Lung (tissue), 12 donors: ENCODE measurements around the gene EFCAB9. TPM values are rescaled to one million over a fixed set of nuclear protein-coding genes. Genes with fewer than 3 reads are reported as not detected.

Experiments
- ATAC-seq: fragments of 200-7000 bp; cut with Tn5 transposase; one replicate; pipeline ENCODE4 v1.9.1; 2020; ENCODE audit warnings: moderate number of reproducible peaks; ENCODE audit not compliant: insufficient read depth, low FRiP score
- DNase-seq, 3 donors: peaks; one replicate each; pipeline ENCODE4 v3.0.0-alpha.2; 2013 to 2017
- H3K27ac ChIP-seq, 2 donors: one replicate each; pipeline ENCODE4 v1.5.1; 2013; ENCODE audit warnings: mild to moderate bottlenecking in 2 of 2, moderate library complexity in 2 of 2, control low read depth in 1 of 2, inconsistent platforms in 1 of 2, low read depth in 1 of 2, low read length in 1 of 2
- H3K27me3 ChIP-seq, 3 donors: one replicate each; pipeline ENCODE4 v1.5.1; 2013; ENCODE audit warnings: low read length in 2 of 3; ENCODE audit not compliant: control insufficient read depth in 3 of 3, insufficient read depth in 3 of 3
- H3K36me3 ChIP-seq, 4 donors: one replicate each; pipeline ENCODE4 v1.5.1; 2013; ENCODE audit warnings: low read length in 4 of 4, mild to moderate bottlenecking in 1 of 4, moderate library complexity in 1 of 4; ENCODE audit not compliant: control insufficient read depth in 4 of 4, insufficient read depth in 4 of 4
- H3K4me1 ChIP-seq, 5 donors: one replicate each; pipeline ENCODE4 v1.5.1; 2013; ENCODE audit warnings: low read length in 5 of 5, mild to moderate bottlenecking in 2 of 5, moderate library complexity in 1 of 5; ENCODE audit not compliant: control insufficient read depth in 5 of 5, insufficient read depth in 5 of 5
- H3K4me3 ChIP-seq: one replicate; pipeline ENCODE4 v1.5.1; 2013; ENCODE audit warnings: mild to moderate bottlenecking, control low read depth, moderate library complexity
- H3K9ac ChIP-seq, 2 donors: one replicate each; pipeline ENCODE4 v1.5.1; 2013; ENCODE audit warnings: low read length in 2 of 2, control low read depth in 1 of 2; ENCODE audit not compliant: insufficient read depth in 1 of 2
- H3K9me3 ChIP-seq, 4 donors: one replicate each; pipeline ENCODE4 v1.5.1; 2013; ENCODE audit warnings: low read length in 3 of 4, mild to moderate bottlenecking in 1 of 4, moderate library complexity in 1 of 4; ENCODE audit not compliant: control insufficient read depth in 4 of 4, insufficient read depth in 3 of 4
- CTCF ChIP-seq: IDR thresholded peaks from 2 replicates; pipeline ENCODE4 v1.5.1; 2012; ENCODE audit warnings: mild to moderate bottlenecking; ENCODE audit errors: control extremely low read depth, extremely low read depth
- WGBS, 2 donors: extraction: QIAGEN DNeasy Blood & Tissue Kit; methylation state at CpG; one replicate each; pipeline ENCODE4 v1.1.7; 2013; 5-methylcytosine and 5-hydroxymethylcytosine counted together
- polyA plus RNA-seq, 2 donors: library from polyadenylated mRNA; stranded (reverse); fragments of 200-250 nt; gene quantifications; one replicate each; pipeline ENCODE4 v1.2.1, GENCODE V29; 2013
- total RNA-seq, 2 donors: library from RNA; depleted of rRNA in 1 of 2; stranded (reverse); fragments of >200 nt in 1 of 2; gene quantifications; one replicate each; pipeline ENCODE4 v1.2.1, GENCODE V29; 2014 to 2021
- donor health status: control.
- donor health status: control.
- donor health status: Bipolar disorder and iron deficiency.
- donor health status: healthy.
- donor health status: DM: yes; HTN: yes; CAD: no.

EFCAB9 gene
- total and polyA plus RNA-seq, 4 donors = not detected

- no peak overlapping the region for H3K27ac ChIP-seq
- no peak for DNase-seq
- H3K4me1 ChIP-seq = peaks cover 2 to 22% (median 4%) of the 10 kb centered on the region in 5 donors
- H3K4me3 ChIP-seq = no peak overlapping the region
- no peak for ATAC-seq
- no peaks in the 10 kb centered on the region for H3K36me3 ChIP-seq
- no peak for TF ChIP-seq CTCF
- WGBS, 2 donors = 93 to 100% methylated on average over 5 to 6 of the region's 6 CpGs
- H3K9ac ChIP-seq = no peak overlapping the region
- no peaks in the 10 kb centered on the region for H3K9me3 ChIP-seq
- no peaks in the 10 kb centered on the region for H3K27me3 ChIP-seq
Observed at GRCh38 chr5:172182291-172182690, 11.7 kb upstream of the EFCAB9 start.

GRCh38 chr5:172183881-172184280 is 10.1 kb upstream of the EFCAB9 start:
- Histone ChIP-seq H3K9me3 (no peaks in the 10 kb centered on the region), H3K27ac (no peak overlapping the region), H3K9ac (no peak overlapping the region), H3K4me1 (peaks cover 2 to 12% (median 4%) of the 10 kb centered on the region in 5 donors), H3K36me3 (no peaks in the 10 kb centered on the region), H3K4me3 (no peak overlapping the region), H3K27me3 (no peaks in the 10 kb centered on the region)
- WGBS, 2 donors = 70 to 87% methylated on average over 4 of the region's 4 CpGs
- no peak for TF ChIP-seq CTCF
- ATAC-seq (no peak), DNase-seq (no peak)

- ATAC-seq = no peak
- WGBS, 2 donors = 43 to 53% methylated on average over 10 of the region's 10 CpGs
- no peak for TF ChIP-seq CTCF
- Histone ChIP-seq H3K9ac (no peak overlapping the region), H3K9me3 (no peaks in the 10 kb centered on the region), H3K4me3 (no peak overlapping the region), H3K36me3 (no peaks in the 10 kb centered on the region), H3K27me3 (no peaks in the 10 kb centered on the region), H3K27ac (peak overlapping the region in 1 of 2 donors; percentile 80), H3K4me1 (peaks cover 0 to 16% (median 4%) of the 10 kb centered on the region in 5 donors)
- DNase-seq = no peak
Observed at GRCh38 chr5:172185096-172185461, 8.9 kb upstream of the EFCAB9 start.

- WGBS, 2 donors = 49 to 73% methylated on average over 13 of the region's 13 CpGs
- H3K4me3 ChIP-seq = peak overlapping the region; percentile 57
- H3K27ac ChIP-seq = peak overlapping the region in 1 of 2 donors; percentile 80
- H3K27me3 ChIP-seq = no peaks in the 10 kb centered on the region
- ATAC-seq = no peak
- DNase-seq = no peak
- H3K9ac ChIP-seq = no peak overlapping the region
- no peaks in the 10 kb centered on the region for H3K36me3 ChIP-seq
- H3K4me1 ChIP-seq = peaks cover 0 to 16% (median 4%) of the 10 kb centered on the region in 5 donors
- no peaks in the 10 kb centered on the region for H3K9me3 ChIP-seq
- TF ChIP-seq CTCF = no peak
Observed at GRCh38 chr5:172186114-172186695, 7.8 kb upstream of the EFCAB9 start.
